Activated CD8-positive, alpha-beta memory T cell treated with anti-CD3 and anti-CD28 coated beads, Interleukin-2, amount 10 ng/mL, durations not matched to agents 7 days and 5 days (primary cell): ENCODE results near the gene GALNT14. TPM values are rescaled to one million over a fixed set of nuclear protein-coding genes. Genes with fewer than 3 reads are reported as not detected.
"Not testable (repeated sequence)": the region's sequence is repeated elsewhere in the genome, so short reads cannot be mapped to it uniquely, and the experiment has no call there.

Source experiments
- ATAC-seq: fragments of 150-1000 bp; cut with Tn5 transposase; one replicate; pipeline ENCODE4 v1.10.0; 2021; ENCODE audit warnings: moderate library complexity
- CTCF ChIA-PET: fragments of 350-600 bp; sonication (Branson Sonifier 250); formaldehyde crosslinking; loops from one replicate; lab custom pipeline; 2021; ENCODE audit warnings: antibody characterized with exemption; lab: Charles Lee
- DNase-seq: peaks from one replicate; pipeline ENCODE4 v3.0.0-alpha.2; 2020
- H3K27ac Mint-ChIP-seq: one replicate; pipeline ENCODE4 v1.8.0; 2021; ENCODE audit warnings: mild to moderate bottlenecking, mixed read lengths
- H3K27me3 Mint-ChIP-seq: one replicate; pipeline ENCODE4 v1.8.0; 2021; ENCODE audit warnings: mixed read lengths
- H3K36me3 Mint-ChIP-seq: one replicate; pipeline ENCODE4 v1.8.0; 2021; ENCODE audit warnings: mild to moderate bottlenecking, mixed read lengths
- H3K4me1 Mint-ChIP-seq: one replicate; pipeline ENCODE4 v1.8.0; 2021; ENCODE audit warnings: mixed read lengths
- H3K4me3 Mint-ChIP-seq: one replicate; pipeline ENCODE4 v1.8.0; 2021; ENCODE audit warnings: mild to moderate bottlenecking, moderate library complexity, mixed read lengths
- H3K9me3 Mint-ChIP-seq: one replicate; pipeline ENCODE4 v1.8.0; 2022; ENCODE audit warnings: low read depth, mixed read lengths
- total RNA-seq, 2 experiments: library from RNA; stranded (reverse); gene quantifications; one replicate each; pipeline ENCODE4 v1.2.3, GENCODE V29; 2021

Gene GALNT14, protein sequence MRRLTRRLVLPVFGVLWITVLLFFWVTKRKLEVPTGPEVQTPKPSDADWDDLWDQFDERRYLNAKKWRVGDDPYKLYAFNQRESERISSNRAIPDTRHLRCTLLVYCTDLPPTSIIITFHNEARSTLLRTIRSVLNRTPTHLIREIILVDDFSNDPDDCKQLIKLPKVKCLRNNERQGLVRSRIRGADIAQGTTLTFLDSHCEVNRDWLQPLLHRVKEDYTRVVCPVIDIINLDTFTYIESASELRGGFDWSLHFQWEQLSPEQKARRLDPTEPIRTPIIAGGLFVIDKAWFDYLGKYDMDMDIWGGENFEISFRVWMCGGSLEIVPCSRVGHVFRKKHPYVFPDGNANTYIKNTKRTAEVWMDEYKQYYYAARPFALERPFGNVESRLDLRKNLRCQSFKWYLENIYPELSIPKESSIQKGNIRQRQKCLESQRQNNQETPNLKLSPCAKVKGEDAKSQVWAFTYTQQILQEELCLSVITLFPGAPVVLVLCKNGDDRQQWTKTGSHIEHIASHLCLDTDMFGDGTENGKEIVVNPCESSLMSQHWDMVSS
- under 1 TPM in 1 of 2 experiments, not detected in 1; 0.42 TPM for total RNA-seq

DNA sequence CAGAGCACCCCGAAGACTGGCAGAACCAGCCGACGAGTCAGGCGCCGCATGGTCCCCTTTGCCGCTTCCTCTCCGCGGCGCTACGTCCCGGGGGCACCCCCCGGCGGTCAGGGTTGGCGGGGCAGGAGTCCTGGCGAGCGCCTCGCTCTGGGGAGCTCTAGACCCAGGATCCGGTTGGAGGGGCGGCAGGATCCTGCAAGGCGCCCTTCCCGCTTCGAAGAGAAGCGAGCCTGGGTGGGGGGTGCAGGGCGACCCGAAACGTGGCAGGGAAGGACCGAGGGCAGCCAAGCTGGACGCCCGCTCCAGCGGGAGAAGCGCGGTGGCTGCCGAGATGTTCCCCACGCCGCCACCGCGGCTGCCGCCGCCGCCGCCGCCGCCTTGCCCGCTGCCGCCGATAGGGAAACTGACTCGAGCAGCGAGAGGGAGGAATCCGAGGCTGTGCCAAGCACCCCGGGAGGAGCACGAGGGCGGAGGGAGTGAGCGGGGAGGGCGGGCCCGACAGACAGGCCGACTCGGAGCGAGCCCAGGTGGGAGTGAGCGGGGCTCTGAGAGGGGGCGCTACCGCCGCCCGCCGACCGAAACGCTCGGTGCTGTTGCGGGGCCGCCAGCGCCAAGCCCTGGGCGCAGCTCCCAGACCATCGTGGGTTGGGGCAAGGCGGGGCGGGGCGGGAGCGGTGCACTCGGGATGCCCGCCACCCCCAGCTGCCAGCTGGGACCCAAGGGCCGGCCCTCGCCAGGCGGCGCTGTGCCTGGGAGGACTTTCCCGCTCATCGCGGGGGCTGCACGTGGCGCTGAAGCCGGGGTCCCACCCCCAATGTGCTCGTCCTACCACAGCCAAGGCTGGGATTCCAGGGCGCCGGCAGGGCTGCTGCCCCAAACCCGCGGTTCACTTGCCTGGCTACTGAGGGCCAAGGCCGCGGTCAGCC is at the start of gene GALNT14:
GALNT14 (minus strand) TSS at position 404 of the 926 bp plus-strand sequence; CDS start at position 50, 354 bp downstream.
- Mint-ChIP-seq H3K4me3 (peak within 1 kb of the TSS; percentile 43), H3K27ac (no peak within 1 kb of the TSS), H3K27me3 (peaks cover 72% of the 10 kb centered on the region), H3K4me1 (peaks cover 8% of the 10 kb centered on the region), H3K9me3 (no peaks in the 10 kb centered on the region), H3K36me3 (no peaks in the 10 kb centered on the region)
- CTCF ChIA-PET, result interaction anchor here (0.9 to 2.6 kb wide), 7 partner anchors 12 to 426 kb away, joined by 3 to 10 read pairs (median 3); no protein-coding TSS in a partner anchor
- DNase-seq (peak; percentile 57), ATAC-seq (peak; percentile 77)

GRCh38 chr2:31187166-31187565 is 48.9 kb upstream of the GALNT14 start:
- Mint-ChIP-seq H3K4me1 (no peaks in the 10 kb centered on the region), H3K27ac (no peak overlapping the region), H3K9me3 (no peaks in the 10 kb centered on the region), H3K27me3 (peaks cover 15% of the 10 kb centered on the region), H3K4me3 (no peak overlapping the region), H3K36me3 (no peaks in the 10 kb centered on the region)
- CTCF ChIA-PET, result interaction anchor here (1.0 kb wide), 1 partner anchor 19 kb away, joined by 3 read pairs; no protein-coding TSS in a partner anchor
- DNase-seq (peak; percentile 15), ATAC-seq (no peak)

DNA sequence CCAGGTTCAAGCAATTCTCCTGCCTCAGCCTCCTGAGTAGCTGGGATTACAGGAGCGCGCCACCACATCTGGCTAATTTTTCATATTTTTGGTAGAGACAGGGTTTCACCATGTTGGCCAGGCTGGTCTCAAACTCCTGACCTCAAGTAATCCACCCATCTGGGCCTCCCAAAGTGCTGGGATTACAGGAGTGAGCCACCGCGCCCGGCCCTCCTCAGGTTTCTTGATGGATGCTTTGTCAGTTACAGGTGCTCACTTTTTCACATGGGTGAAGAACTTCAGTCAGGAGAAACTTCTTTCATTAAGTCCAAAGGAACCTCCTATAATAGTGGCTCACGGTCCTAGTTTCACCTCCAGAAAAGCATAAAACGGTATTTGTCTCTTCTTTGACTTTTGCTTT is 45.7 kb upstream of the GALNT14 start:
- CTCF ChIA-PET, H3K4me1 Mint-ChIP-seq, H3K4me3 Mint-ChIP-seq, H3K27ac Mint-ChIP-seq, DNase-seq, ATAC-seq, H3K9me3 Mint-ChIP-seq, H3K36me3 Mint-ChIP-seq: not testable (repeated sequence)
- H3K27me3 Mint-ChIP-seq, result peaks cover 18% of the 10 kb centered on the region

GRCh38 chr2:31176742-31177141 is 38.5 kb upstream of the GALNT14 start:
- peaks cover 6% of the 10 kb centered on the region for H3K27me3 Mint-ChIP-seq
- DNase-seq, result no peak
- no peak overlapping the region for H3K4me3 Mint-ChIP-seq
- peaks cover 3% of the 10 kb centered on the region for H3K4me1 Mint-ChIP-seq
- no peak for ATAC-seq
- H3K9me3 Mint-ChIP-seq, result no peaks in the 10 kb centered on the region
- no peak overlapping the region for H3K27ac Mint-ChIP-seq
- H3K36me3 Mint-ChIP-seq, result no peaks in the 10 kb centered on the region
- CTCF ChIA-PET, result no interaction called here

- Mint-ChIP-seq H3K9me3 (no peaks in the 10 kb centered on the region), H3K4me1 (peaks cover 3% of the 10 kb centered on the region), H3K36me3 (no peaks in the 10 kb centered on the region), H3K4me3 (no peak overlapping the region), H3K27ac (no peak overlapping the region), H3K27me3 (peaks cover 4% of the 10 kb centered on the region)
- ATAC-seq (no peak), DNase-seq (no peak)
- CTCF ChIA-PET, result interaction anchor here (1.2 to 4.8 kb wide), 6 partner anchors 20 to 962 kb away, joined by 3 to 64 read pairs (median 14); no protein-coding TSS in a partner anchor
These were observed 32.9 kb upstream of the GALNT14 start for GRCh38 chr2:31171142-31171541.

DNA sequence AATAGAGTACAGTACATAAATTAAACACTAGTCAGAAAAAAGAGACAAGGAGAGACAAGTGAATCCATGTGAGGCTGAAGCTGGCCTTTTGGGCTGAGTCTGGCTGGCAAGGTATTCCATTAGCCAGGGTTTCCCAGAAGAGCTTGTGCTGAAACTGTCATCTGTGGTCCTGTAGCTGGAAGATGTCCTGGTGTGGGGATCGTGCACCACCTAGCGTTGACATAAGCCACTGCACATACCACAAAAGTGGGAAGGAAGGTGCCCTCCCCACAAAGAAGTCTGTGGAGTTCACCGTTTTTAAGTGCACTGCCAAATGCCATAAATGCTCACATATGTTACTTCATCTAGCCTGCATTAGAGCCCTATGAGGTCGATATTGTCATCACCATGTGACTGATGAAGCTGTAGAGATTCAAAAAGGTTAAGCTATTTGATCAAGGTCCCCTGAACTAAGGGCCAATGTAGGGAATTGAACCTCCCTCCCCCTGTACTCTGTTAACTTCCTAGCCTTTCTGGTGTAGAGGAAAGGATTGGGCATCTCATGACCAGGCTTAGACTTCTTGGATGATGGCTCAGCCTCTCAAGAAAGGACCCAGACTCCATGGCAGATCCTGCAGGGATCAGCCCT is 31.9 kb upstream of the GALNT14 start:
- Mint-ChIP-seq H3K9me3 (no peaks in the 10 kb centered on the region), H3K27me3 (peaks cover 4% of the 10 kb centered on the region), H3K27ac (no peak overlapping the region), H3K36me3 (no peaks in the 10 kb centered on the region), H3K4me3 (no peak overlapping the region), H3K4me1 (peaks cover 4% of the 10 kb centered on the region)
- ATAC-seq, result peak; percentile 86
- peak; percentile 68 for DNase-seq
- CTCF ChIA-PET, result interaction anchor here (0.8 to 4.8 kb wide), 19 partner anchors 10 to 1008 kb away, joined by 3 to 64 read pairs (median 5); partner anchors contain the start of genes EHD3 and GALNT14

- Mint-ChIP-seq H3K9me3 (no peaks in the 10 kb centered on the region), H3K36me3 (no peaks in the 10 kb centered on the region), H3K4me1 (peaks cover 8% of the 10 kb centered on the region), H3K27me3 (peaks cover 14% of the 10 kb centered on the region), H3K27ac (no peak overlapping the region), H3K4me3 (no peak overlapping the region)
- CTCF ChIA-PET, result interaction anchor here (1.0 to 4.8 kb wide), 4 partner anchors 17 to 456 kb away, joined by 3 to 64 read pairs (median 22); no protein-coding TSS in a partner anchor
- no peak for DNase-seq
- ATAC-seq, result no peak
These were observed 30.1 kb upstream of the GALNT14 start for GRCh38 chr2:31168291-31168690.

GRCh38 chr2:31166925-31167324 is 28.7 kb upstream of the GALNT14 start:
- H3K9me3 Mint-ChIP-seq, result no peaks in the 10 kb centered on the region
- no peak overlapping the region for H3K27ac Mint-ChIP-seq
- CTCF ChIA-PET, result interaction anchor here (0.9 to 3.8 kb wide), 2 partner anchors 23 to 455 kb away, joined by 3 to 16 read pairs; no protein-coding TSS in a partner anchor
- H3K4me1 Mint-ChIP-seq, result peaks cover 7% of the 10 kb centered on the region
- no peak overlapping the region for H3K4me3 Mint-ChIP-seq
- no peak for DNase-seq
- no peaks in the 10 kb centered on the region for H3K36me3 Mint-ChIP-seq
- ATAC-seq, result no peak
- H3K27me3 Mint-ChIP-seq, result peaks cover 14% of the 10 kb centered on the region

DNA sequence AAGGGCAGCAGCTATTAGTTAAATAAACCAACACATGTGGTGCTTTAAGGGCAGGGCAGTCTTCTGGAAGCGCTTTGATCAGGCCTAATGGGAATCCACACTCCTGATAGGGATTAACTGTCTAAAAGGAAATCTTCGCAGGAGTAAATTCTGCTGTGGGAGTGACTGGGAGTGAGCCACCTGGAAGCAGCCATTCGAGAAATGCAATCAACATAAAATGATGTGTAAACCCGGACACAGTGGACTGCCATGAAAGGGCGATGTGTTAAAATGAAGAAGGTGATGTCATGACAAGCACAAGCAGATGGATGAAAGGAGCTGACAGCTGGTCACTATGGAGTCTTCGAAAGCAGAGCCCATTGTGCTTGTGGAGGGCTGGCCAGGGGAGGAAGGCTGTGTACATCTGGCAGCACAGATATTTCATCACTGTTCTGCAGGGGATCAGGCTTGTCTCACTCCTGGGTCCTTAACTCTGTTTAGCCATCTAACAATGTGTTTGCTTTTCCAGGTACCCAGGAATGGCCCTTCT is 24.8 kb upstream of the GALNT14 start:
- Mint-ChIP-seq H3K4me1 (peaks cover 5% of the 10 kb centered on the region), H3K36me3 (no peaks in the 10 kb centered on the region), H3K4me3 (no peak overlapping the region), H3K27ac (no peak overlapping the region), H3K27me3 (peaks cover 12% of the 10 kb centered on the region), H3K9me3 (no peaks in the 10 kb centered on the region)
- no peak for DNase-seq
- ATAC-seq, result no peak
- CTCF ChIA-PET, result interaction anchor here (1.5 kb wide), 1 partner anchor 451 kb away, joined by 3 read pairs; no protein-coding TSS in a partner anchor

- H3K9me3 Mint-ChIP-seq, result no peaks in the 10 kb centered on the region
- DNase-seq (no peak), ATAC-seq (no peak)
- H3K36me3 Mint-ChIP-seq, result no peaks in the 10 kb centered on the region
- peaks cover 5% of the 10 kb centered on the region for H3K4me1 Mint-ChIP-seq
- CTCF ChIA-PET, result interaction anchor here (1.5 kb wide), 1 partner anchor 450 kb away, joined by 3 read pairs; no protein-coding TSS in a partner anchor
- peaks cover 21% of the 10 kb centered on the region for H3K27me3 Mint-ChIP-seq
- no peak overlapping the region for H3K4me3 Mint-ChIP-seq
- H3K27ac Mint-ChIP-seq, result no peak overlapping the region
These were observed 23.4 kb upstream of the GALNT14 start for GRCh38 chr2:31161637-31162036.

- H3K9me3 Mint-ChIP-seq, result no peaks in the 10 kb centered on the region
- no peak overlapping the region for H3K27ac Mint-ChIP-seq
- H3K4me3 Mint-ChIP-seq, result no peak overlapping the region
- H3K36me3 Mint-ChIP-seq, result no peaks in the 10 kb centered on the region
- ATAC-seq (no peak), DNase-seq (no peak)
- CTCF ChIA-PET, result interaction anchor here (0.7 to 5.1 kb wide), 3 partner anchors 11 to 22 kb away, joined by 3 to 22 read pairs (median 3); no protein-coding TSS in a partner anchor
- no peaks in the 10 kb centered on the region for H3K4me1 Mint-ChIP-seq
- peaks cover 41% of the 10 kb centered on the region for H3K27me3 Mint-ChIP-seq
These were observed 13.3 kb upstream of the GALNT14 start for GRCh38 chr2:31151501-31151900.

DNA sequence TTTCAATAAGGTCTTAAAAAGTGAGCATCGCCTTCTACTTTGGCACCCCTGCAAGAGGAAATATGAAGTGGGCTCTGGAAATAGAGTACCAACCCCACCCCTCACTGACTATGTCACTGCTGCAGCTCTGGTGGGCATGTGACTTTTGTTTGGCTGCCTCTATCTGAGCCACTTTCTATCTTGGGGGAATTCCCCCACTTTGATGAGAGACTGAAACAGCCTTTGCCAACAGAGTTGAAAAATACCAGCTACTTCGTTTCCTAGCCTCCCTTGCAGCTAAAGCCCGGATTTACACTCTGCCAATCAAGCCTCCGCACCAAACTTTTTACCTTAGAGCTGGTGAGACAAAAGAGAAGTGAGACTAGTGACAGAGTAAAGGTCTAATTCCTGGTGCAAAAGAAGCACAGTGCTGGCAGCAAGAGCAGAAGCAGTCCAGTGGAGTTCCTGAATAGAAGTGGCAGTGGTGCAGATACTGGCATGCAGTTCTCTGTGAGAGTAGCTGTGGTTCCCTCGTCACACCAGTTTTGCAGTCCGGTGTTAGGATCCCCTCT is 12.0 kb upstream of the GALNT14 start:
- ATAC-seq, result no peak
- H3K27ac Mint-ChIP-seq, result no peak overlapping the region
- H3K27me3 Mint-ChIP-seq, result peaks cover 46% of the 10 kb centered on the region
- DNase-seq, result no peak
- CTCF ChIA-PET, result interaction anchor here (5.1 kb wide), 1 partner anchor 20 kb away, joined by 22 read pairs; no protein-coding TSS in a partner anchor
- H3K4me3 Mint-ChIP-seq, result no peak overlapping the region
- H3K36me3 Mint-ChIP-seq, result no peaks in the 10 kb centered on the region
- H3K4me1 Mint-ChIP-seq, result no peaks in the 10 kb centered on the region
- H3K9me3 Mint-ChIP-seq, result no peaks in the 10 kb centered on the region
